SK-N-SH treated with all-trans-retinoic acid at 6 μM for 48 hours (cell line): ENCODE data around the gene SYNE3.

ENCODE experiments used
- ARNTL ChIP-seq: fragments of 450-650 bp; formaldehyde crosslinking; IDR thresholded peaks from 2 replicates; pipeline ENCODE4 v1.5.0; 2020; ENCODE audit warnings: low read depth, mild to moderate bottlenecking, moderate library complexity, borderline replicate concordance
- BACH2 ChIP-seq: fragments of 250-450 bp; sonication (Bioruptor Pico); IDR thresholded peaks from 2 replicates; pipeline ENCODE4 v1.9.0; 2021; ENCODE audit warnings: mild to moderate bottlenecking, borderline replicate concordance
- CSDC2 ChIP-seq: fragments of 250-450 bp; sonication (Bioruptor Pico); IDR thresholded peaks from 2 replicates; pipeline ENCODE4 v1.5.0; 2020; ENCODE audit warnings: mild to moderate bottlenecking, moderate library complexity
- ESRRG ChIP-seq: fragments of 250-450 bp; sonication (Bioruptor Pico); IDR thresholded peaks from 2 replicates; pipeline ENCODE4 v1.6.1; 2021; ENCODE audit warnings: mild to moderate bottlenecking
- ISL1 ChIP-seq: fragments of 250-450 bp; sonication (Bioruptor Pico); IDR thresholded peaks from 2 replicates; pipeline ENCODE4 v2.1.2; 2022; ENCODE audit warnings: mild to moderate bottlenecking, moderate library complexity
- OSR1 ChIP-seq: fragments of 250-450 bp; sonication (Bioruptor Pico); IDR thresholded peaks from 2 replicates; pipeline ENCODE4 v1.8.0; 2022; ENCODE audit warnings: moderate library complexity, mild to moderate bottlenecking, inconsistent platforms
- PPARA ChIP-seq: fragments of 250-450 bp; sonication (Bioruptor Pico); IDR thresholded peaks from 2 replicates; pipeline ENCODE4 v1.5.0; 2020; ENCODE audit warnings: mild to moderate bottlenecking, borderline replicate concordance
- RARB ChIP-seq: fragments of 250-450 bp; sonication (Bioruptor Pico); IDR thresholded peaks from 2 replicates; pipeline ENCODE4 v1.8.0; 2021; ENCODE audit warnings: mild to moderate bottlenecking, moderate library complexity
- SNAI2 ChIP-seq: fragments of 250-450 bp; sonication (Bioruptor Pico); IDR thresholded peaks from 2 replicates; pipeline ENCODE4 v1.5.0; 2020; ENCODE audit warnings: mild to moderate bottlenecking, moderate library complexity
- ZC3H10 ChIP-seq: fragments of 250-450 bp; sonication (Bioruptor Pico); IDR thresholded peaks from 2 replicates; pipeline ENCODE4 v1.5.1; 2021; ENCODE audit warnings: mild to moderate bottlenecking, moderate library complexity
- ZFP30 ChIP-seq: fragments of 450-650 bp; formaldehyde crosslinking; IDR thresholded peaks from 2 replicates; pipeline ENCODE4 v1.5.0; 2022; ENCODE audit warnings: mild to moderate bottlenecking, moderate library complexity
- ZNF565 ChIP-seq: fragments of 450-650 bp; formaldehyde crosslinking; conservative IDR thresholded peaks from 2 replicates; pipeline ENCODE4 v1.5.0; 2020; ENCODE audit warnings: low read depth, mild to moderate bottlenecking, moderate library complexity
- TF ChIP-seq, protein P1 (sequence below): fragments of 250-450 bp; sonication (Bioruptor Pico); IDR thresholded peaks from 2 replicates; pipeline ENCODE4 v1.8.0; 2020; ENCODE audit warnings: mild to moderate bottlenecking, moderate library complexity, borderline replicate concordance
- TF ChIP-seq, protein P2 (sequence below): fragments of 250-450 bp; sonication (Bioruptor Pico); IDR thresholded peaks from 2 replicates; pipeline ENCODE4 v1.5.1; 2021; ENCODE audit warnings: mild to moderate bottlenecking, moderate library complexity

DNA sequence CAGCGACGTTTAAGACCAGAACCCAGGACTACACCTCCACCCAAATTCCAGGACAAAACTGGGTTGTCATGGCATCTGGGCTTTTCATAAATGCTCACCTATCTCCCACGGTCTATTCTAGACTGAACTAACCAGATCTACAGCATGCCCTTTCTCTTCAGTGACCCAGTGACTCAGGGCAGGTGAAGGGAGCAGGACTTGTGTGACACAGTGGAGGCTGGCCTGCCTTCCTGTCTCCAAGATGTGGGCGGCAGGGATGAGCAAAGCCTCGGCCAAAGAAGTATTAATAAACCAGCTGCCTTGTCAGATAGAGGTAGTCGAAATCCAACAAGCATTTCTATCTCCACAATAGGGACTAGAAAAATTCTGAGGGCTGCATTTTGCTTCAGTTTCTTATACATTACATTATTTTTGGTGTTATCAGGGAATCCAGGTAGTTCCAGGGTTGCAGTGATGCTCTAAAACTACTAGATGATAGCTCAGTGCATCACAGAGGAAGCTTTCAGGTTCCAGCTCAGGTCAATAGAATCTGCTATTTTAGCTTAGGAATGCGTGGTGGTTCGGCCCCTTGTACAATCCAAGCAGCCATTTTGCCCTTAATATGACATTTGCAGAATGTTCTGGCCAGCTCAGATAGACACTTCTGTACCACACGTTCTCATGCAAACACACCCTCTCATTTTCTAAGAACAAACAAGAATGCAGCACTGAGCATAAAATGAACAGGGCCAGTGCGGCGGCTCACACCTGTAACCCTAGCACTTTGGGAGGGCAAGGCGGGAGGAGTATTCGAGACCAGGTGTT, 14.2 kb upstream of the SYNE3 start:
- TF ChIP-seq BACH2 (CRISPR knock-in tag), result no peak
- TF ChIP-seq, protein P1, sequence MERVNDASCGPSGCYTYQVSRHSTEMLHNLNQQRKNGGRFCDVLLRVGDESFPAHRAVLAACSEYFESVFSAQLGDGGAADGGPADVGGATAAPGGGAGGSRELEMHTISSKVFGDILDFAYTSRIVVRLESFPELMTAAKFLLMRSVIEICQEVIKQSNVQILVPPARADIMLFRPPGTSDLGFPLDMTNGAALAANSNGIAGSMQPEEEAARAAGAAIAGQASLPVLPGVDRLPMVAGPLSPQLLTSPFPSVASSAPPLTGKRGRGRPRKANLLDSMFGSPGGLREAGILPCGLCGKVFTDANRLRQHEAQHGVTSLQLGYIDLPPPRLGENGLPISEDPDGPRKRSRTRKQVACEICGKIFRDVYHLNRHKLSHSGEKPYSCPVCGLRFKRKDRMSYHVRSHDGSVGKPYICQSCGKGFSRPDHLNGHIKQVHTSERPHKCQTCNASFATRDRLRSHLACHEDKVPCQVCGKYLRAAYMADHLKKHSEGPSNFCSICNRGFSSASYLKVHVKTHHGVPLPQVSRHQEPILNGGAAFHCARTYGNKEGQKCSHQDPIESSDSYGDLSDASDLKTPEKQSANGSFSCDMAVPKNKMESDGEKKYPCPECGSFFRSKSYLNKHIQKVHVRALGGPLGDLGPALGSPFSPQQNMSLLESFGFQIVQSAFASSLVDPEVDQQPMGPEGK (CRISPR knock-in tag), result no peak
- TF ChIP-seq RARB, result no peak
- no peak for TF ChIP-seq OSR1
- no peak for TF ChIP-seq CSDC2
- TF ChIP-seq, protein P2, sequence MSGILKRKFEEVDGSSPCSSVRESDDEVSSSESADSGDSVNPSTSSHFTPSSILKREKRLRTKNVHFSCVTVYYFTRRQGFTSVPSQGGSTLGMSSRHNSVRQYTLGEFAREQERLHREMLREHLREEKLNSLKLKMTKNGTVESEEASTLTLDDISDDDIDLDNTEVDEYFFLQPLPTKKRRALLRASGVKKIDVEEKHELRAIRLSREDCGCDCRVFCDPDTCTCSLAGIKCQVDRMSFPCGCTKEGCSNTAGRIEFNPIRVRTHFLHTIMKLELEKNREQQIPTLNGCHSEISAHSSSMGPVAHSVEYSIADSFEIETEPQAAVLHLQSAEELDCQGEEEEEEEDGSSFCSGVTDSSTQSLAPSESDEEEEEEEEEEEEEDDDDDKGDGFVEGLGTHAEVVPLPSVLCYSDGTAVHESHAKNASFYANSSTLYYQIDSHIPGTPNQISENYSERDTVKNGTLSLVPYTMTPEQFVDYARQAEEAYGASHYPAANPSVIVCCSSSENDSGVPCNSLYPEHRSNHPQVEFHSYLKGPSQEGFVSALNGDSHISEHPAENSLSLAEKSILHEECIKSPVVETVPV (CRISPR knock-in tag), result no peak
- TF ChIP-seq ISL1 (CRISPR knock-in tag), result no peak
- TF ChIP-seq SNAI2 (CRISPR knock-in tag), result no peak
- no peak for TF ChIP-seq PPARA (CRISPR knock-in tag)
- no peak for TF ChIP-seq ESRRG
- TF ChIP-seq ZNF565 (CRISPR knock-in tag), result no peak
- TF ChIP-seq ZFP30 (CRISPR knock-in tag), result no peak
- TF ChIP-seq ZC3H10 (CRISPR knock-in tag), result no peak
- no peak for TF ChIP-seq ARNTL (CRISPR knock-in tag)
